SIG-M5 treated with dmso at 0.1 percent for 504 hours (cell line): ENCODE results near the gene CATSPER3.

Experiments used
- DNase-seq: peaks from one replicate; lab custom pipeline; 2025; ENCODE audit not compliant: unreplicated experiment; lab: John Stamatoyannopoulos, UW

The CATSPER3 gene

GRCh38 chr5:135040034-135040332 lies 72.3 kb downstream of the CATSPER3 start:
- no peak for DNase-seq

GRCh38 chr5:135040333-135041144 lies 72.8 kb downstream of the CATSPER3 start:
- no peak for DNase-seq

GRCh38 chr5:135041145-135041587 lies 73.5 kb downstream of the CATSPER3 start:
- DNase-seq, result no peak

GRCh38 chr5:135041726-135042125 lies 74.0 kb downstream of the CATSPER3 start:
- no peak for DNase-seq

- DNase-seq, result no peak
Observed at GRCh38 chr5:135042595-135042994, 74.9 kb downstream of the CATSPER3 start.

- DNase-seq, result no peak
Observed at GRCh38 chr5:135045488-135045887, 77.8 kb downstream of the CATSPER3 start.

- no peak for DNase-seq
Observed at GRCh38 chr5:135046661-135047346, 79.1 kb downstream of the CATSPER3 start.

- no peak for DNase-seq
Observed at GRCh38 chr5:135047347-135047695, 79.6 kb downstream of the CATSPER3 start.

GRCh38 chr5:135048286-135048685 lies 80.6 kb downstream of the CATSPER3 start:
- no peak for DNase-seq

- DNase-seq, result no peak
Observed at GRCh38 chr5:135048930-135049329, 81.2 kb downstream of the CATSPER3 start.

GRCh38 chr5:135050244-135050767 lies 82.6 kb downstream of the CATSPER3 start:
- no peak for DNase-seq

- DNase-seq, result no peak
Observed at GRCh38 chr5:135051399-135051798, 83.7 kb downstream of the CATSPER3 start.

GRCh38 chr5:135051872-135052271 lies 84.2 kb downstream of the CATSPER3 start:
- DNase-seq, result no peak

GRCh38 chr5:135052511-135053145 lies 84.9 kb downstream of the CATSPER3 start:
- no peak for DNase-seq

GRCh38 chr5:135053278-135053677 lies 85.6 kb downstream of the CATSPER3 start:
- DNase-seq, result no peak

GRCh38 chr5:135053989-135054388 lies 86.3 kb downstream of the CATSPER3 start:
- no peak for DNase-seq

- DNase-seq, result no peak
Observed at GRCh38 chr5:135054546-135054945, 86.8 kb downstream of the CATSPER3 start.

GRCh38 chr5:135055396-135055795 lies 87.7 kb downstream of the CATSPER3 start:
- DNase-seq, result no peak

- DNase-seq, result no peak
Observed at GRCh38 chr5:135056316-135057030, 88.8 kb downstream of the CATSPER3 start.

- DNase-seq, result no peak
Observed at GRCh38 chr5:135057233-135057632, 89.5 kb downstream of the CATSPER3 start.

- no peak for DNase-seq
Observed at GRCh38 chr5:135058331-135058732, 90.6 kb downstream of the CATSPER3 start.
